Stimulated activated naive CD4-positive, alpha-beta T cell treated with Interleukin-2 at 50 U/mL for 16 hours (primary cell): ENCODE measurements around the gene AMBP.
"Not testable (repeated sequence)": the region's sequence is repeated elsewhere in the genome, so short reads cannot be mapped to it uniquely, and the experiment has no call there.

Experiments used
- DNase-seq: peaks from one replicate; lab custom pipeline; 2025; lab: John Stamatoyannopoulos, UW

Gene AMBP

DNA sequence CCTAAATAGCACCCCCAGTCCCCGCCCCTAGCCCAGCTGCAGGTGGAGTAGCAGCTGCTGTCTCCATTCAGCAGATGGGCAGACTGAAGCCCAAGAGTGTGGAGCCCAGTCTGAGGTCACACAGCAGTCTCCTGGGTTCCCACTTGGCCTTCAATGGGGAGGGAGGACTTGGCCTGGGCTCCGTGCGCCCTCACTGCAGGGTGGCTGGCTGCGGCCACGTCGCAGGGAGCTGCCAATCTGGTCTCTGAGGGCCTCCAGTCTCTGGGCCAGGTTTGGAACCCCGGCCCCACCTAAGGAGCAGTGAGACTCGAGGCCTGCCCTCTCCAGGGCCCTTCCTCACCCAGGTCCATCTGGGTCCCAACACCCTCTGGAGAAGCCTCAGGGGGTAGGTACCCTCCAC lies 13.6 kb upstream of the AMBP start:
- DNase-seq, result no peak

- DNase-seq, result no peak
Observed at GRCh38 chr9:114090798-114091197, 12.7 kb upstream of the AMBP start.

GRCh38 chr9:114089206-114089840 lies 11.2 kb upstream of the AMBP start:
- no peak for DNase-seq

GRCh38 chr9:114088571-114089170 lies 10.6 kb upstream of the AMBP start:
- no peak for DNase-seq

GRCh38 chr9:114087721-114088120 lies 9.6 kb upstream of the AMBP start:
- no peak for DNase-seq

DNA sequence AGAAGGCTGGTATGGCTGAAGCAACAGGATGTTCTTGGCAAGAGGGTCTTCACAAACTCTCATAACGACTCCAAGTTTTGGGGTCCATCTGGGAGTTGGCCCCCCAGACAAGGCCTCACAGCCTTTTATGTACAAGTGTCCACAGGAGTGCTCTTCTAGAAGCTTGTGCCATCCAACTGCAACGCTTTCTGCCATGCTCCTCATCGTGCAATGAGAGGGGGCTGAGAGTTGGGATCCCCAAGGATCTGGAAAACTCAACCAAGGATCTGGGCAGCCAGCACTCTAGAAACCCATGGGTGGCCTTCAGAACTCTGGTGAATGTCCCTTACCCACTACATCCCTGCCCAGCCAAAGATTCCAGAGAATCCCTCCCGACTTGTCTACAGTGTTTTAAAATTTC lies 8.5 kb upstream of the AMBP start:
- no peak for DNase-seq

GRCh38 chr9:114086009-114086408 lies 7.9 kb upstream of the AMBP start:
- DNase-seq, result no peak

- DNase-seq, result no peak
Observed at GRCh38 chr9:114085387-114085789, 7.3 kb upstream of the AMBP start.

GRCh38 chr9:114084282-114085073 lies 6.4 kb upstream of the AMBP start:
- DNase-seq, result no peak

DNA sequence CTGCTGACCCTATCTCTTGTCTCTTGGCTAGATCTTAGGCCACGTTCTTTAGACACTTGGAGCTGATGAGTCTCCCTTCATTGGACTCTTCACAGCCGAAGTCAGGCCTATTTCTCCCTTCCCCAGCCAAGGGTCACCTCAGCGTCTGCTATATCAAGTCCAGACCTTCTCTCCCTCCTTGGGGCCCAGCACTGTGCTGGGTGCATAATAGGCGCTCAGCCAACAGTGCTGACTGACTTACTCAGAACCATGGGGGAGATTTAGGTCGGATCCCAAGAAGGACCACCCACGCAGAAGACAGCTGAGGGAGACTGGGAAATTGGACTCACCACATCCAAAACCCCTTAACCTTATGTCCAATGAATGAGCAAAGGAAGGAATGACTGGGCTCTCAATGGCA lies 5.6 kb upstream of the AMBP start:
- DNase-seq, result no peak

DNA sequence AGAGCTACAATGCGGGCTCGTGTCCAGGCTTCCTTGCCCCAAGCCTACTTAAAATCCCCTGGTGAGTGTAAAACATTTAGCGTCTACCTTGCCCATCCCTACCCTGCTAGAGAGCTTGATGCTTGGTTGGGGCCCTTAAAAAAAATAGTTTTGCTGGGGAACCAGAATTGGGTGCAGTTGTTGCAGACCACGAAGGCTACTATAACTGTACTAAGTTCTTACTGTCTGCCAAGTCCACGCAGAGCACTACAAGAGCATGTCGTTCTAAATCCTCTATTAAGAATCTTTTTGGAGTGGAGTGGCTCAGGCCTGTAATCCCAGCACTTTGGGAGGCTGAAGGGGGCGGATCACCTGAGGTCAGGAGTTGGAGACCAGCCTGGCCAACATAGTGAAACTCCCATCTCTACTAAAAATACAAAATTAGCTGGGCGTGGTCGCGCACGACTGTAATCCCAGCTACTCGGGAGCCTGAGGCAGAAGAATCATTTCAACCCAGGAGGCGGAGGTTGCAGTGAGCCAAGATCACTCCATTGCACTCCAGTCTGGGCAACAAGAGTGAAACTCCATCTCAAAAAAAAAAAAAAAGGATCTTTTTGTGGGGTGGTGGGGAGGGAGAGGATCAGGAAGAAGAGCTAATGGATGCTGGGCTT lies 4.8 kb upstream of the AMBP start:
- not testable (repeated sequence) for DNase-seq

DNA sequence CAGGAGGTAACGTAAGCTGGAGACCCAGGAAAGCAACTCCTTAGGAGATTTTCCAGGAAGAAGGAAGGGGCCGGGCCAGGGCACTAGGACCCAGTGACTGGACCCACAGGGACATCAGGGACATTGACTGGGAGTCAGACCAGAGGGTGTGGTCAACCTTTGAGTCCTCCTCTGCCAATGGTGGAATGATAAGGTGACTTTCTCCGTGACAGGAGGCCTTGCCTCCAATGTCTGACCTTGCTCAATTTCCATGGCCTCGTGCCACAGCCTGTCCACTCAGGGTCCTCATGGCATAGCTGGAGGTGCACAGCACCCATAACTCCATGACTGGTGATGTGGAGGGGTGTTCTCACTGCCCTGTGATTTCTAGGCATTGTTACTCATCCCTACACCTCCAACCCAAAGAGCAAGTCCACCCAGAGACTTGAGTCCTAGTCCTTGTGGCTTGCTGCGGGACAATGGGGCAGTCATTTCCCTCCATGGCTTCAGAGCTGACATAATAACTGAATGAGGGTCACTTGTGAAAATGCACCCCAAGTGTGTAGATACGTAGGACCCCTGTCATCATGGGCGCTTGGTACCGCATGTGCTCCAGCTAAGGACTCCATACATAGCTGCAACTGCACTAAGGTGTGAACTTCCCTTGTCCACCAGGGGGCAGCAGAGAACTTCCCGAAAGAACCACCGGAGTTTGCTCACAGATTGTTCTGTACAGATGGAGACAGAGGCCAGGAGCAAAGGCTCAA lies 4.1 kb upstream of the AMBP start:
- peak; percentile 61 for DNase-seq

DNA sequence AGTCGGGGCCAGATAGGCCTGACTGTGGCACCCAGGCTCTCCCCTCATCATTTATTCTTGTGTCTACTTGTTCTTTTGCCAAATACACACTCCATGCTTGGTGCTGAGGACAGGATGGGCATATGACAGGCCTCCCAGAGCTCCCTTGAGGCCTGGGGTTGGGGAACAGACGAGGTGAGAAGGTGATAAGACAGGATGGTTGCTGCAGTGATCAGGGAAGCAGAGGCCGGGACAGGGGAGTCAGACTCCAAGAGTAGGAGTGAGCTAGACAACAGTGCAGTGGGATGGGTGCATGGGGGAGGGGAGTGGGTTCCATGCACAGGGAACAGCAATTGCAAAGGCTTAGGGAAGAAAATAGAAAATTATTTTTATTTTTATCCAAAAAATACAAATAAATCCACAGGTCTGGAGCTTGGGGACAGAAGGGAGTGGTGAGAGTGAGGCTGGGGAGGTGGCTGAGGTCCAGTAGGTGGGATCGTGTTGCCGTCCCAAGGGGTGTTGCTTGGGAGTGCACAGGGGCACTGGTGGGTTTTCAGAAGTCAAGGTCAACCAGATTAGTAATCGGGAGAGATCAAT lies 3.4 kb upstream of the AMBP start:
- DNase-seq, result no peak

DNA sequence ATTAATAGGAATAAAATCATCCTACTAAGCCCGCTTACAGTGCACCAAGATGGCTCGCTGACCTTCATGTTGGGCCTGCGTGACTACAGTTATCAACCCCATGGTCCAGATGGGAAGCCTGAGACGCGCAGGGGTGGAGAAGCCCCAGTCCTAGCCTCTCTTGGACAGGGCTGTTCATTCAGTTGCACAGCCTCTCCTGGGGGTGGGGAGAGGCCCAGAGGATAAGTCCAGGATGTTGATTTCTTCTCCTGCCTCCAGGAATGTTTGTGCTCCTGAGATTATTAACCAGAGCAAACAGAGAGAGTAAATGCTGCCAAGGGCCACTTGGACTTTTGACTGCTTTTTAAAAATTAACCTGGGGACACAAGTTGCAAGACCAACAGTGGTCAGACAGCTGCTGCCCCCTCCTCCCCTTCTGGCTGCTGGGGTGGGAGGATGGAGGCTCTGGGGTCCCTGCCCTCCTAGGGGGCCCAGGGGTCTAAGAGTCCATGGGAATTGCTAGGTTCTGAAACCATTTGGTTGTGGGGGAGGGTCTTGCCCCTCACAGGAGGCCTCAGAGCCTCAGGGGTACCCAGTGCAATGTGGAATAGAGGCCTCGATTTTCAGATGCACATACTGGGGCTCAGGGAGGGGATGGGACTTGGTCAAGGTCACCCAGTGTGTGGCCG lies 2.8 kb upstream of the AMBP start:
- DNase-seq, result no peak

GRCh38 chr9:114080195-114080772 lies 2.2 kb upstream of the AMBP start:
- DNase-seq, result no peak

DNA sequence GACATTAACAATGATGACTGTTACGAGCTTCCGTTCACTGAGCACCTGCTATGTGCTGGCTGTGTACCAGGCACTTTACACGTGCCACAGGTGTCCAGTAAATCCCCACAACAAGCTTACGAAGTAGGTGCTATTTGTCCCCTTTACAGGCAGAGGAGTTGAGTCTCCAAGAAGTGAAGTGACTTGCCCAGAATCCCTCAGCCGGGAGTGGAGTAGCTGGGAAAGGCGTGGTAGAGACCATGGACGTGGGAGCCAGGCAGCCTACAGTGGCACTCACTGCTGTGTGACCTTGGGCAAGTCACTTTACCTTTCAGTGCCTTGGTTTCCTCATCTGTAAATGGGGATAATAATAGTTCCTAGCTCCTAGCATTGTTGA lies 669 bp upstream of the AMBP start:
- DNase-seq, result no peak

DNA sequence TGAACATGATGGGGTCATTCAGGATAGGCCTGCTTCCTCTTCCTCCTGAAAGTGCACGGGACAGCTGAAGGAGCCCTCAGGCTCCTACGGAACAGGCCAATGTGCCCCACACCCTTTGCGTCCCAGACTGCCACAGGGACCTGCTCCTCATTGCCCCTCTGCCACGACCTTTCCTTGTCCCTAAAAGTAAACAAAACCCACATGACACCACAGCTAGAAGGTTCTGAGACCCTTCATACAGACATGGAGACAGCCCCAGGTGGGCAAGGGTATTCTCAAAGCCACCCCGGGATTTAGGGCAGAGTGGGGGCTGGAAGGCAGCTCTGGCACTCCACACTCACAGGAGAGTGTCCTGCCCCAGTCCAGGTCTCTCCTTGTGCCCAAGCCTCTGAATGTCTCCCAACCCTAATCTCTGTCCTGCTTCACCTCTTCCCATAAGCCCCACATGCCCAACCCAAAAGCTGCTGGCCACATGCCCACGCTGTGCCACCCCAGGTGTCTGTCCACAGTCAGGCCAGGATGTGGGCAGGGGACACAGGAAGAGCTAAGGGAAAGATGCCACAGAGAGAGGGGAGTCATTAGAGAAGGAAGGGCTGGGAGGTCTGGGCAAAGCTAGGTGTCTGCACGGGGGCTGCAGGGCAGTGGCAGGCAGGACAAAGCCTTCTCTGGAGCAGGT lies 800 bp downstream of the AMBP start:
- DNase-seq, result no peak

- no peak for DNase-seq
Observed at GRCh38 chr9:114076237-114077161, 1.6 kb downstream of the AMBP start.

- no peak for DNase-seq
Observed at GRCh38 chr9:114075602-114076001, 2.5 kb downstream of the AMBP start.
